ENCODE data around the gene POLR2J.
"Not testable (repeated sequence)": the region's sequence is repeated elsewhere in the genome, so short reads cannot be mapped to it uniquely, and the experiment has no call there.

Gene POLR2J

GRCh38 chr7:102478314-102479208, at the start of gene POLR2J:
POLR2J (minus strand) TSS chr7:102478922; CDS start chr7:102478860, 62 bp downstream.
- not testable (repeated sequence) for DNase-seq (ENCODE audit: low read depth)

GRCh38 chr7:102527822-102528793, 49.4 kb upstream of the POLR2J start:
- not testable (repeated sequence) for DNase-seq (ENCODE audit: low read depth)

GRCh38 chr7:102527182-102527581, 48.5 kb upstream of the POLR2J start:
- DNase-seq (ENCODE audit: low read depth): not testable (repeated sequence)

- DNase-seq (ENCODE audit: low read depth): not testable (repeated sequence)
These were observed 46.1 kb upstream of the POLR2J start for GRCh38 chr7:102524803-102525202.

GRCh38 chr7:102520797-102521196, 42.1 kb upstream of the POLR2J start:
- not testable (repeated sequence) for DNase-seq (ENCODE audit: low read depth)

- not testable (repeated sequence) for DNase-seq (ENCODE audit: low read depth)
These were observed 38.9 kb upstream of the POLR2J start, which contains the start of gene RASA4B for GRCh38 chr7:102517550-102518147. RASA4B (minus strand) TSS chr7:102517777; CDS start chr7:102517710, 67 bp downstream.

GRCh38 chr7:102516951-102517350, 38.2 kb upstream of the POLR2J start:
- not testable (repeated sequence) for DNase-seq (ENCODE audit: low read depth)

GRCh38 chr7:102515889-102516288, 37.2 kb upstream of the POLR2J start:
- not testable (repeated sequence) for DNase-seq (ENCODE audit: low read depth)

- DNase-seq (ENCODE audit: low read depth): not testable (repeated sequence)
These were observed 36.4 kb upstream of the POLR2J start for GRCh38 chr7:102514881-102515721.

GRCh38 chr7:102512642-102513221, 34.0 kb upstream of the POLR2J start:
- not testable (repeated sequence) for DNase-seq (ENCODE audit: low read depth)

GRCh38 chr7:102511860-102512522, 33.3 kb upstream of the POLR2J start:
- DNase-seq (ENCODE audit: low read depth): not testable (repeated sequence)

GRCh38 chr7:102510575-102510974, 31.9 kb upstream of the POLR2J start:
- DNase-seq (ENCODE audit: low read depth): not testable (repeated sequence)

- DNase-seq (ENCODE audit: low read depth): not testable (repeated sequence)
These were observed 28.8 kb upstream of the POLR2J start for GRCh38 chr7:102507410-102508088.

GRCh38 chr7:102505298-102506185, 26.8 kb upstream of the POLR2J start:
- not testable (repeated sequence) for DNase-seq (ENCODE audit: low read depth)

- DNase-seq (ENCODE audit: low read depth): not testable (repeated sequence)
These were observed 24.4 kb upstream of the POLR2J start for GRCh38 chr7:102503141-102503540.

- DNase-seq (ENCODE audit: low read depth): not testable (repeated sequence)
These were observed 19.6 kb upstream of the POLR2J start for GRCh38 chr7:102498321-102498720.

GRCh38 chr7:102497308-102497707, 18.6 kb upstream of the POLR2J start:
- DNase-seq (ENCODE audit: low read depth): not testable (repeated sequence)

- DNase-seq (ENCODE audit: low read depth): not testable (repeated sequence)
These were observed 18.1 kb upstream of the POLR2J start for GRCh38 chr7:102496861-102497260.
